HCT116 (cell line): ENCODE measurements around the gene ZNF626.

Source experiments
- CEBPB ChIP-seq: IDR thresholded peaks from 2 replicates; pipeline ENCODE4 v1.6.1; 2012; ENCODE audit warnings: low read depth
- CTCF ChIP-seq, 3 experiments: fragments of 200-600 bp in 1 of 3; sonication (generic) in 1 of 3; IDR thresholded peaks in 2 of 3; conservative IDR thresholded peaks in 1 of 3; 2 replicates each; pipeline ENCODE4 v1.5.1; 2012 to 2017; ENCODE audit warnings: low read depth in 2 of 3, low read length in 2 of 3, antibody characterized with exemption in 1 of 3, borderline replicate concordance in 1 of 3, control low read depth in 1 of 3, mild to moderate bottlenecking in 1 of 3, mixed read lengths in 1 of 3, mixed run types in 1 of 3, moderate library complexity in 1 of 3; ENCODE audit not compliant: insufficient read depth in 1 of 3
- EGR1 ChIP-seq: IDR thresholded peaks from 2 replicates; pipeline ENCODE4 v1.6.1; 2012; ENCODE audit warnings: low read depth
- EZH2 ChIP-seq: fragments of 200-600 bp; sonication (generic); IDR thresholded peaks from 2 replicates; pipeline ENCODE4 v1.6.1; 2017; ENCODE audit warnings: antibody characterized with exemption, mixed run types
- MAX ChIP-seq: IDR thresholded peaks from 2 replicates; pipeline ENCODE4 v1.6.1; 2012
- POLR2A ChIP-seq: IDR thresholded peaks from 2 replicates; pipeline ENCODE4 v1.7.0; 2011; ENCODE audit warnings: borderline replicate concordance; ENCODE audit not compliant: insufficient read depth, insufficient read length; ENCODE audit errors: extremely low read depth
- REST ChIP-seq: IDR thresholded peaks from 2 replicates; pipeline ENCODE4 v1.6.1; 2012; ENCODE audit warnings: low read depth
- SP1 ChIP-seq: IDR thresholded peaks from 2 replicates; pipeline ENCODE4 v1.6.1; 2012; ENCODE audit warnings: low read depth
- TCF7L2 ChIP-seq: IDR thresholded peaks from 2 replicates; pipeline ENCODE4 v1.7.0; 2011; ENCODE audit warnings: borderline replicate concordance, inconsistent platforms; ENCODE audit not compliant: insufficient read depth, insufficient read length; ENCODE audit errors: extremely low read depth
- YY1 ChIP-seq: IDR thresholded peaks from 2 replicates; pipeline ENCODE4 v1.6.1; 2011; ENCODE audit warnings: low read length, low read depth, moderate library complexity, mild to moderate bottlenecking; ENCODE audit not compliant: insufficient replicate concordance; ENCODE audit errors: extremely low read depth
- ZBTB33 ChIP-seq: IDR thresholded peaks from 2 replicates; pipeline ENCODE4 v1.6.1; 2011; ENCODE audit warnings: mild to moderate bottlenecking, low read length, moderate library complexity; ENCODE audit not compliant: insufficient replicate concordance; ENCODE audit errors: extremely low read depth
- ZNF274 ChIP-seq: fragments of 200-500 bp; sonication (Bioruptor generic); IDR thresholded peaks from 2 replicates; pipeline ENCODE4 v1.6.1; 2014; ENCODE audit warnings: mild to moderate bottlenecking, low read depth, low read length, inconsistent platforms

GRCh38 chr19:20667281-20667680 lies 5.9 kb upstream of the ZNF626 start:
- TF ChIP-seq CTCF (IDR thresholded peaks at IDR 0.05 in 2 of 3, conservative IDR thresholded peaks at IDR 0.05 in 1 of 3; ENCODE audit: borderline replicate concordance in 1 of 3, insufficient read depth in 1 of 3, low read depth in 2 of 3, low read length in 2 of 3) (no peak), TCF7L2 (no peak), ZBTB33 (no peak), REST (no peak), EGR1 (no peak), POLR2A (no peak), YY1 (no peak), EZH2 (no peak), CEBPB (no peak), SP1 (no peak), ZNF274 (no peak), MAX (no peak)
